ENCODE data around the gene BRSK2. TPM values are rescaled to one million over a fixed set of nuclear protein-coding genes. Genes with fewer than 3 reads are reported as not detected.
A peak's percentile ranks its signal among the peaks of the same experiment; 100 is the strongest.
"Not testable (repeated sequence)": the region's sequence is repeated elsewhere in the genome, so short reads cannot be mapped to it uniquely, and the experiment has no call there.

Gene BRSK2
- total RNA-seq, 1 donor from 2014 or later = not detected

DNA sequence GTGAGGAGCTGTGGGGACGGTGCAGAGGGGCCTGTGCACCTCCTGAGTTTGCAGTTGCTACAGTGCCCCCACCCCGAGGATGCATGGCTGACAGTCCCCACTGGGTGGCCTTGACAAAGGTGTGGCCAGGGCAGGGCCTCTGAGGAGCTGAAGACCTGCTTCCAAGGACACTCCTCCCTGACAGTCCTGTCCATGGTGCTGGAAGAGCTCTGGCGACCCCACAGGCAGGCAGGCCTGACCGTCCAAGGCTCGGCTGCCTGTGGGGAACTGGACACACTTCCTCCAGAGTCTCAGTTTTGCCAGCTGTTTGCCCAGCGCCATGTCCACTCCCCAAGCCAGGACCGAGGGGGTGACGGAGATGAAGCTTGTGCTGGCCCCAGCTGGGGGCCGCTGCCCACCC is 32.7 kb downstream of the BRSK2 start:
- H3K4me3 ChIP-seq (ENCODE audit: low read depth, low read length) = no peak overlapping the region
- H3K36me3 ChIP-seq (ENCODE audit: control insufficient read depth, insufficient read depth, low read length) = no peaks in the 10 kb centered on the region
- FAIRE-seq (no peak), DNase-seq (ENCODE audit: low read depth) (no peak)
- no peak for TF ChIP-seq CTCF (IDR thresholded peaks at IDR 0.05; ENCODE audit: insufficient read depth, low read length, severe bottlenecking)
- no peaks in the 10 kb centered on the region for H3K27me3 ChIP-seq (ENCODE audit: control insufficient read depth, insufficient read depth, low read length)

DNA sequence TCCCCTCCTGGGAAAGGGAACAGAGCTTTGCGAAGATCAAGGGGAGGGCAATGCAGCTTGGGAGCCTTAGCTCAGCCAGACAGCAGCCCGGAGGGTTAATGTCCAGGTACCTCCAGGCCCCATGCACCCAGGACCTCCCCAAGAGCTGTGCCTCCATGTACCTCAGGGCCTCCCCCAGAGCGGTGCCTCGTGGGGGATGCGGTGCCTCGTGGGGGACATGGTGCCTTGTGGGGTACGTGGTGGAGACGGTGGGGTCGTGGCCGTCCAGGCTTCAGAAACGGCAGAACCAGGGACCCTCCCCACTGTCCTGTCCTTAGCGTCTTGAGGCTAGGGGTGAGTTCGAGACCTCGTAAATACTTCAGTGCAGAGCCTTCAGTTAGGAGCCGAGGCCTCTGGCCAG is 33.2 kb downstream of the BRSK2 start:
- Histone ChIP-seq H3K27me3 (ENCODE audit: control insufficient read depth, insufficient read depth, low read length) (no peaks in the 10 kb centered on the region), H3K4me3 (ENCODE audit: low read depth, low read length) (no peak overlapping the region), H3K36me3 (ENCODE audit: control insufficient read depth, insufficient read depth, low read length) (no peaks in the 10 kb centered on the region)
- no peak for TF ChIP-seq CTCF (IDR thresholded peaks at IDR 0.05; ENCODE audit: insufficient read depth, low read length, severe bottlenecking)
- DNase-seq (ENCODE audit: low read depth) = no peak
- no peak for FAIRE-seq

GRCh38 chr11:1423406-1423805 is 33.7 kb downstream of the BRSK2 start:
- not testable (repeated sequence) for FAIRE-seq; H3K27me3 ChIP-seq (ENCODE audit: control insufficient read depth, insufficient read depth, low read length); H3K4me3 ChIP-seq (ENCODE audit: low read depth, low read length)

GRCh38 chr11:1425006-1425405 is 35.3 kb downstream of the BRSK2 start:
- no peak overlapping the region for H3K4me3 ChIP-seq (ENCODE audit: low read depth, low read length)
- TF ChIP-seq CTCF (IDR thresholded peaks at IDR 0.05; ENCODE audit: insufficient read depth, low read length, severe bottlenecking) = no peak
- H3K27me3 ChIP-seq (ENCODE audit: control insufficient read depth, insufficient read depth, low read length) = no peaks in the 10 kb centered on the region
- DNase-seq (ENCODE audit: low read depth) = no peak
- no peak for FAIRE-seq
- no peaks in the 10 kb centered on the region for H3K36me3 ChIP-seq (ENCODE audit: control insufficient read depth, insufficient read depth, low read length)

More at GRCh38 chr11:1423406-1423805, 33.7 kb downstream of the BRSK2 start:
- DNase-seq (ENCODE audit: low read depth); H3K36me3 ChIP-seq (ENCODE audit: control insufficient read depth, insufficient read depth, low read length): not testable (repeated sequence)

- Histone ChIP-seq H3K4me3 (ENCODE audit: low read depth, low read length) (no peak overlapping the region), H3K27me3 (ENCODE audit: control insufficient read depth, insufficient read depth, low read length) (no peaks in the 10 kb centered on the region), H3K36me3 (ENCODE audit: control insufficient read depth, insufficient read depth, low read length) (no peaks in the 10 kb centered on the region)
- DNase-seq (ENCODE audit: low read depth) (no peak), FAIRE-seq (no peak)
- TF ChIP-seq CTCF (IDR thresholded peaks at IDR 0.05; ENCODE audit: insufficient read depth, low read length, severe bottlenecking) = no peak
Observed at GRCh38 chr11:1425439-1425838, 35.7 kb downstream of the BRSK2 start.

DNA sequence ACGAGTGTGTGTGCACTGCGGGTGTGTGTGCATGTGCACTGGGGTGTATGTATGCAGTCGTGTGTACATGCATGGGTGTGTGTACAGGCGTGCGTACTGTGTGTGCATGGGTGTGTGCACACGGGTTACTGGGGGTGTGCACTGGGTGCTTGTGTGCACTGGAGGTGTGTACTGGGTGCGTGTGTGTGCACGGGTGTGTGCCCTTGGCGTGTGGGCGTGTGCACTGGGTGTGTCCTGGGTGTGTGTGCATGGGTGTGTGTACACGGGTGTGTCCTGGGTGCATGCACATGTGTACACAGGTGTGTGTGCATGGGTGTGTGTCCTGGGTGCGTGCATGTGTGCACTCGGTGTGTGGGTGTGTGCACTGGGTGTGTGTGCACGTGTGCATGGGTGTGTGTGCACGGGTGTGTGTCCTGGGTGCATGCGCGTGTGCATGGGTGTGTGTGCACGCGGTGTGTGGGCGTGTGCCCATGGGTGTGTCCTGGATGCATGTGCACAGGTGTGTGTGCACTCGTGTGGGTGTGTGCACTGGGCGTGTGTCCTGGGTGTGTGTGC is 39.1 kb downstream of the BRSK2 start:
- H3K27me3 ChIP-seq (ENCODE audit: control insufficient read depth, insufficient read depth, low read length) = no peaks in the 10 kb centered on the region
- DNase-seq (ENCODE audit: low read depth) (no peak), FAIRE-seq (peak; percentile 98)
- no peaks in the 10 kb centered on the region for H3K36me3 ChIP-seq (ENCODE audit: control insufficient read depth, insufficient read depth, low read length)
- TF ChIP-seq CTCF (IDR thresholded peaks at IDR 0.05; ENCODE audit: insufficient read depth, low read length, severe bottlenecking) = no peak
- H3K4me3 ChIP-seq (ENCODE audit: low read depth, low read length) = no peak overlapping the region
